NCI-H1436 treated with DMSO at 0.1 percent for 48 hours (cell line): Measurements from ENCODE around the gene PIGV.

Source experiments
- DNase-seq: peaks from one replicate; lab custom pipeline; 2025; lab: John Stamatoyannopoulos, UW

The PIGV gene

GRCh38 chr1:26772687-26773086, 15.1 kb upstream of the PIGV start:
- DNase-seq, result no peak

- DNase-seq, result no peak
Measured at GRCh38 chr1:26774462-26774861, 13.3 kb upstream of the PIGV start.

- DNase-seq, result no peak
Measured at GRCh38 chr1:26775666-26776065, 12.1 kb upstream of the PIGV start.

- DNase-seq, result no peak
Measured at GRCh38 chr1:26779098-26779668, 8.6 kb upstream of the PIGV start.

- no peak for DNase-seq
Measured at GRCh38 chr1:26780344-26780957, 7.3 kb upstream of the PIGV start.

GRCh38 chr1:26781206-26781825, 6.4 kb upstream of the PIGV start:
- DNase-seq, result no peak

GRCh38 chr1:26782521-26783212, 5.1 kb upstream of the PIGV start:
- no peak for DNase-seq

GRCh38 chr1:26783646-26784022, 4.1 kb upstream of the PIGV start:
- DNase-seq, result no peak

GRCh38 chr1:26784023-26784871, 3.5 kb upstream of the PIGV start:
- no peak for DNase-seq

- DNase-seq, result no peak
Measured at GRCh38 chr1:26784886-26785285, 2.9 kb upstream of the PIGV start.

GRCh38 chr1:26785611-26786436, 1.9 kb upstream of the PIGV start:
- no peak for DNase-seq

- no peak for DNase-seq
Measured at GRCh38 chr1:26786437-26787380, 1.0 kb upstream of the PIGV start.

GRCh38 chr1:26787381-26787705, 407 bp upstream of the PIGV start:
- no peak for DNase-seq

- DNase-seq, result no peak
Measured at GRCh38 chr1:26788515-26788785, 700 bp downstream of the PIGV start.

- peak; percentile 67 for DNase-seq
Measured at GRCh38 chr1:26788836-26789611, 1.3 kb downstream of the PIGV start.

- no peak for DNase-seq
Measured at GRCh38 chr1:26789612-26789865, 1.8 kb downstream of the PIGV start.

GRCh38 chr1:26789931-26790330, 2.2 kb downstream of the PIGV start:
- no peak for DNase-seq

- DNase-seq, result no peak
Measured at GRCh38 chr1:26790551-26790953, 2.8 kb downstream of the PIGV start.

GRCh38 chr1:26791148-26791547, 3.4 kb downstream of the PIGV start:
- DNase-seq, result no peak

- no peak for DNase-seq
Measured at GRCh38 chr1:26791626-26792025, 3.9 kb downstream of the PIGV start.
